CD4-positive, alpha-beta T cell (primary cell): ENCODE results near the gene PIK3CD. TPM values are rescaled to one million over a fixed set of nuclear protein-coding genes. Genes with fewer than 3 reads are reported as not detected.

Source experiments
- ATAC-seq: fragments of 200-7000 bp; cut with Tn5 transposase; one replicate; pipeline ENCODE4 v1.10.0; 2022; ENCODE audit warnings: mild to moderate bottlenecking; ENCODE audit not compliant: poor library complexity
- CTCF ChIA-PET: fragments of 350-600 bp; sonication (Branson Sonifier 250); formaldehyde crosslinking; loops from one replicate; lab custom pipeline; 2021; ENCODE audit warnings: antibody characterized with exemption, inconsistent platforms; lab: Charles Lee
- POLR2A ChIA-PET: fragments of 350-600 bp; sonication (Branson Sonifier 250); formaldehyde crosslinking; loops from one replicate; lab custom pipeline; 2021; ENCODE audit warnings: antibody characterized with exemption, inconsistent platforms; lab: Charles Lee
- DNase-seq, 14 experiments: peaks; one replicate each; pipeline ENCODE4 v3.0.0-alpha.2; 2013 to 2020; ENCODE audit warnings: mixed read lengths in 2 of 14
- H3K27ac ChIP-seq, 2 donors: one replicate each; pipeline versions ENCODE4 v1.5.1 to v1.7.0; 2013; ENCODE audit warnings: low read length in 2 of 2, low read depth in 1 of 2, mild to moderate bottlenecking in 1 of 2
- H3K27me3 ChIP-seq, 2 experiments: 1 replicate in 1 of 2; 2 replicates in 1 of 2; pipeline versions ENCODE4 v1.6.1 to v1.7.0; 2013; ENCODE audit warnings: low read length in 2 of 2, control low read depth in 1 of 2, mild to moderate bottlenecking in 1 of 2, moderate library complexity in 1 of 2; ENCODE audit not compliant: insufficient read depth in 2 of 2, control insufficient read depth in 1 of 2
- H3K36me3 ChIP-seq: one replicate; pipeline ENCODE4 v1.6.1; 2013; ENCODE audit warnings: low read length, control low read depth; ENCODE audit not compliant: insufficient read depth
- H3K4me1 ChIP-seq: one replicate; pipeline ENCODE4 v1.6.1; 2013; ENCODE audit warnings: low read length, control low read depth; ENCODE audit not compliant: insufficient read depth
- H3K4me3 ChIP-seq: one replicate; pipeline ENCODE4 v1.5.1; 2013; ENCODE audit warnings: mild to moderate bottlenecking, low read length, moderate library complexity
- H3K9me3 ChIP-seq, 2 experiments: 1 replicate in 1 of 2; 2 replicates in 1 of 2; pipeline versions ENCODE4 v1.6.1 to v1.7.0; 2013; ENCODE audit warnings: low read length in 2 of 2, mild to moderate bottlenecking in 2 of 2, control low read depth in 1 of 2, moderate library complexity in 1 of 2; ENCODE audit not compliant: control insufficient read depth in 1 of 2, insufficient read depth in 1 of 2
- H3K27ac Mint-ChIP-seq: one replicate; pipeline ENCODE4 v1.8.0; 2020; ENCODE audit warnings: mixed read lengths
- H3K27me3 Mint-ChIP-seq: one replicate; pipeline ENCODE4 v1.8.0; 2021; ENCODE audit warnings: mixed read lengths
- H3K36me3 Mint-ChIP-seq: one replicate; pipeline ENCODE4 v1.8.0; 2021; ENCODE audit warnings: low read depth, mixed read lengths
- H3K4me1 Mint-ChIP-seq: one replicate; pipeline ENCODE4 v1.8.0; 2021; ENCODE audit warnings: low read depth, mixed read lengths
- H3K4me3 Mint-ChIP-seq: one replicate; pipeline ENCODE4 v1.8.0; 2020; ENCODE audit warnings: mild to moderate bottlenecking, mixed read lengths
- H3K9me3 Mint-ChIP-seq: one replicate; pipeline ENCODE4 v1.8.0; 2020; ENCODE audit warnings: mixed read lengths
- CTCF ChIP-seq: fragments of 200-600 bp; IDR thresholded peaks from one replicate; pipeline ENCODE4 v1.8.0; 2022; ENCODE audit warnings: antibody characterized with exemption, mild to moderate bottlenecking
- intact Hi-C, 2 experiments: fragments of 100-400 bp; cut with DNase I in 1 of 2; cut with micrococcal nuclease in 1 of 2; formaldehyde crosslinking; loops; one replicate each; pipeline versions ENCODE4 v1.15.1 to v1.9.0; 2023 to 2025; cut with DNase I, micrococcal nuclease
- total RNA-seq, 174 experiments: library from RNA in 2 of 174; stranded (reverse) in 2 of 174; gene quantifications; one replicate each; pipeline ENCODE4 v1.2.3 and lab custom pipeline; 2021 to 2026

PIK3CD gene
- total RNA-seq, 2 experiments from 2014 or later, result 202 to 213 TPM

GRCh38 chr1:9658199-9658598 is 6.7 kb downstream of the PIK3CD start:
- POLR2A ChIA-PET, result interaction anchor here (0.6 to 14.1 kb wide), 4 partner anchors 12 to 60 kb away, joined by 4 to 512 read pairs (median 214); no protein-coding TSS in a partner anchor
- no peaks in the 10 kb centered on the region for H3K9me3 ChIP-seq

GRCh38 chr1:9659328-9659727 is 7.8 kb downstream of the PIK3CD start:
- POLR2A ChIA-PET, result interaction anchor here (1.0 to 14.1 kb wide), 4 partner anchors 8 to 59 kb away, joined by 4 to 512 read pairs (median 214); partner anchors contain the start of gene PIK3CD

More at GRCh38 chr1:9658199-9658598, 6.7 kb downstream of the PIK3CD start:
- peak in 2 of 14 experiments; percentile 71 to 76 for DNase-seq
- peak overlapping the region; percentile 97 for H3K27ac Mint-ChIP-seq
- intact Hi-C loops, result no loop called here
- Histone ChIP-seq H3K27me3 (no peaks in the 10 kb centered on the region), H3K4me1 (peaks cover 74% of the 10 kb centered on the region), H3K27ac (peak overlapping the region; percentile 34 to 63), H3K36me3 (peaks cover 33% of the 10 kb centered on the region), H3K4me3 (no peak overlapping the region)
- H3K4me1 Mint-ChIP-seq, result peaks cover 81% of the 10 kb centered on the region
- H3K36me3 Mint-ChIP-seq, result peaks cover 55% of the 10 kb centered on the region
- peak overlapping the region; percentile 72 for H3K4me3 Mint-ChIP-seq
- no peaks in the 10 kb centered on the region for H3K9me3 Mint-ChIP-seq
- no peak for ATAC-seq
- CTCF ChIA-PET, result interaction anchor here (0.7 to 9.6 kb wide), 5 partner anchors 14 to 127 kb away, joined by 3 to 117 read pairs (median 4); no protein-coding TSS in a partner anchor
- no peak for TF ChIP-seq CTCF
- H3K27me3 Mint-ChIP-seq, result no peaks in the 10 kb centered on the region

GRCh38 chr1:9663257-9663656 is 11.7 kb downstream of the PIK3CD start:
- no peaks in the 10 kb centered on the region for H3K9me3 Mint-ChIP-seq
- DNase-seq (no peak), ATAC-seq (no peak)
- Histone ChIP-seq H3K4me1 (peaks cover 53% of the 10 kb centered on the region), H3K27me3 (no peaks in the 10 kb centered on the region), H3K4me3 (no peak overlapping the region), H3K36me3 (peaks cover 57% of the 10 kb centered on the region), H3K27ac (no peak overlapping the region), H3K9me3 (no peaks in the 10 kb centered on the region)
- H3K27me3 Mint-ChIP-seq, result no peaks in the 10 kb centered on the region
- intact Hi-C loops, result no loop called here
- ChIA-PET CTCF (no interaction called here), POLR2A (no interaction called here)
- H3K4me3 Mint-ChIP-seq, result no peak overlapping the region
- H3K27ac Mint-ChIP-seq, result peak overlapping the region; percentile 77
- TF ChIP-seq CTCF, result no peak
- peaks cover 53% of the 10 kb centered on the region for H3K4me1 Mint-ChIP-seq
- H3K36me3 Mint-ChIP-seq, result peaks cover 64% of the 10 kb centered on the region

More at GRCh38 chr1:9659328-9659727, 7.8 kb downstream of the PIK3CD start:
- intact Hi-C loops, result no loop called here
- CTCF ChIA-PET, result interaction anchor here (1.9 to 2.0 kb wide), 2 partner anchors 27 to 32 kb away, joined by 6 to 8 read pairs; no protein-coding TSS in a partner anchor
- Histone ChIP-seq H3K9me3 (no peaks in the 10 kb centered on the region), H3K27me3 (no peaks in the 10 kb centered on the region), H3K4me3 (no peak overlapping the region), H3K4me1 (peaks cover 64% of the 10 kb centered on the region), H3K27ac (peak overlapping the region in 1 of 2 donors; percentile 4), H3K36me3 (peaks cover 36% of the 10 kb centered on the region)
- TF ChIP-seq CTCF, result no peak
- Mint-ChIP-seq H3K4me1 (peaks cover 72% of the 10 kb centered on the region), H3K9me3 (no peaks in the 10 kb centered on the region), H3K27ac (peak overlapping the region; percentile 97), H3K27me3 (no peaks in the 10 kb centered on the region), H3K36me3 (peaks cover 53% of the 10 kb centered on the region), H3K4me3 (peak overlapping the region; percentile 14)
- ATAC-seq (no peak), DNase-seq (no peak)
